GM21825 (cell line): ENCODE results near the gene EFR3B.

Experiments
- ATAC-seq: cut with Tn5 transposase; IDR thresholded peaks from one replicate; pipeline ENCODE4 v1.9.1; 2021; ENCODE audit warnings: mild to moderate bottlenecking, moderate library complexity; ENCODE audit not compliant: unreplicated experiment

The EFR3B gene

DNA sequence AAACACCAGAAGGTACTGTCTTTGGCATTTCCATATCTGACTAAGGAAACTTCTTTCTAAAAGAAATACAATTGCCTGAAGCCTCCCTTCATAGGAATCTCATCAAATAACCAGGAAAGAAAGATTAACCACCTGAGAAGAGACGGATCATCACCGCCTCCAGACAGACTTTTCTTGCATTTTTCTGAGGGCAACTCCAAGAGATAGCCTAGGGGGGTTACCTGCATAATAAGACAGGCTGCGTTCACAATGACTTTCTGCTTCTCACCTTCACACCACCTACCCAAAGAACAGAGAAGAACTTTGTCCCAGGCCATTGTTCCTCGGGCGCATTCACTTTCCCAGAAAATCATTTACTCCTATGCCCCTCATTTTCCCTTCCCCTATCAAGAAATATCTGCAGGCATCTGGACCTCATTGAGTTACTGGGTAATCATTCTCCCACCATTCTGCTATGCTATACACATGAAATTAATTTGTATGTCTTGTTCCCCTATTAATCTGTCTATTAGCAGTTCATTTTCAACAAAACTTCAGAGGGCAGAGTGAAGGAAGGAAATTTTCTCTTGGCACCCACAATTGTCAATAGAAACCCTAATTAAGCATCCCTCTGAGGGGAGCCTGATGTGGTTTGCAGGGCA is 134.8 kb downstream of the EFR3B start:
- ATAC-seq = no peak

DNA sequence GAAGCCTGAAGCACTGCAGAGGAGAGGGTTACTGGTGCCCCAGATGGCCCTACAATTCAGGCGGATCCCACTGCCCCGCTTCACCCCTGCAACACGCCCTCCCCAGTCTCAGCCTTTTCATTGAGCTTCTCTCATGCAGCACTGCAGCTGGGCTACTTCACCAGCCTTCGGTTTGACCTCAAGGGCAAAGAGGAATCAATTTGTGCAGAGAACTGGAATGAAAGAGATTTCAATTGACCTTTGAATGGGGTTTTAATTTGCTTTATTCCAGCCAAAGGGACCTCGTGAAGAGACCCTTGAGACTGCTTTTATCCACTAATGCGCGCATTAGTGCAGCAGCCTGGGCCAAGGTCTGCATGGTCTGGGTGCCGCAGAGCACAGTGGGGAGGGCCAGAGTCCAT is 135.3 kb downstream of the EFR3B start:
- no peak for ATAC-seq

DNA sequence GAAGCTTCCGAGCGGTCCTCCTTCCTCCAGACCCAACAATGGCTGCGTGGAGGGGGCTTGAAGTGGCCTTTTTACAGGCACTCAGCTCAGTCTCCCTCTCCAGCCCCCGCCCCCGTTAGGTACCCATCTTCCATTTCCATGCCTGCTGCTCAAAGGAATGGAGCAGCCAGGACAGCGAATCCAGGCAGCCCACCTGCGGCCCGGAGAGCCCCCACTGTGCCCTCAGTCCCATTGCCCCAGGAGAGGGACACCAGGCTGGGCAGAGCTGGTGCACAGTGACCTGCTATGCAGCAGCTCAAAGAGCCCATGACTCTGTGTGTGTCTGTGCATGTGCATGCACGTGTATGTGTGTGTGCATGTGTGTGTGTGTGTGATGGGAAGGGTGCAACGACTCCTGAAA is 137.1 kb downstream of the EFR3B start:
- no peak for ATAC-seq

DNA sequence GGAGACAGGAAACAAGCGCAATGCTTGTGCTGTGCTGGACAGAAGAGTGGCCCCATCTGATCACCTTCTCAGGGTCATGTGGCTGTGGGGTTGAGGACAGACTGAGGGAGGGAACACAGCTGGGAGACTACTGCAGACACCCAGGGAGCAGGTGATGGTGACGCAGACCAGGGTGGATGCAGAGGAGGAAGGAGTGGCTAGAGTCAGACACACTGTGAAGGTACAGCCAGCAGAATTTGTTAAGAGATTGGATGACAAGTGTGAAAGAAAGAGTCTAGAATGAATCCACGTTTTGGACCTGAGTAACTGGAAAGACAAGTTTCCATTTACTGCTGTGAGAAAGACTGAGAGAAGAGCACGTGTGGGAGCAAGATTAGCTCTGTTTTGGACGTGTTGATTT is 142.4 kb downstream of the EFR3B start:
- no peak for ATAC-seq

DNA sequence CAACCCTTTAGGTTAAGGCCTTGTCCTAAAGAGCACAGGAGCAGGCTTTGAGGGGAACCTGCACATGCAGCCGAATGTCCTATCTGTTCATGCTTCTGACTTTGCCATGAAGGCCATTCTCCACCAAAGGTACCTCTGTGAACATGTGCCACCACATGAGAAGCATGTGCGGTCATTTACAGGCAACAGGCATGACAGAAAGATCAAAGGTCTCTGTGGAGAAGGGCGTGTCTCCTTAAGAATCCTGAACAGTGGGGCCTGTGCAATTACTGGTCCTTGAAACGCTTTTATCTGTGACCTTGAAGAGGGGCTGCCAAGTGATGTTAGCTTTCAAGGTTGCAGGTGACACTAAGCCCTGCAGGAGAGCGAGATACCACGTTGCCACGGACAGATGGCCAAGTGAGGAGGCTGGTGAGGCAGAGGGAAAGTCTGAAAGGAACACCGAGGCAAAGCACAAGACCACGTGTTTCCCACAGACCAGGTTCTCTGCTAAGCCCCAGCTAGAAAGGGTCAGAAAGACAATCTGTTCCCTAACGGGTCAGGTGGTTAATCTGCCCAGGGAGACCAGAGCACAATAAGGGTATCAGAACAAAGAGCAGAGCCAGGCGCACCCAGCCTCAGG is 146.0 kb downstream of the EFR3B start:
- no peak for ATAC-seq

DNA sequence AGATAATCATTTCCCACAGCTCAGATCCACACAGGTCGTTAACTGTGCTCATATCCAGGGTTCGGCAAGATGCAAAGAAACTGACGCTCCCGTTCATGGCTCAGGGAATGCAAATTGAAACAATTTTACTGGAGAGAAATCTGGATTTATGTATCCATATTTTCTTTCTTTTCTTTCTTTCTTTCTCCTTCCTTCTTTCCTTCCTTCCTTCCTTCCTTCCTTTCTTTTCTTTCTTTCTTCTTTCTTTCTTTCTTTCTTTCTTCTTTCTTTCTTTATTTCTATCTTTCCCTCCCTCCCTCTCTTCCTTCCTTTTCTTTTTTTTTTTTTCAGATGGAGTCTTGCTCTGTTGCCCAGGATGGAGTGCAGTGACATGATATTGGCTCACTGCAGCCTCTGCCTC is 146.5 kb downstream of the EFR3B start:
- ATAC-seq = no peak

DNA sequence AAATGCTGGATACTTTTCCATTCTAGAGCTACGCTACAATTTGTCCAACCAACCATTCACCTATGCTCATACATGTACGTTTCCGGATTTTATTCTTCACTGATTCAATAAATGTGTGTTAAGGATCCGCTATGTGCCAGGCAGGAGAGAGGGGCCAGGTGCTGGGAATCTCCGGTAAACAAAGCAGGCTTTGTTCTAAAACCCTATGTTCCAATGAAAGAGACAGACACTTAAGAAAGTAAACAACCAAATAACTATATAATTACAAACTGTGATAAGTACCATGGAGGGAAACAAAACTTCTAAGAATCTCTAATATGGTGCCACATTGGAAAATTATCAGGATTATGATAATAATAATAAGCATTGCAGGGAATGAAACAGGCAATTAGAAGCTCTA is 148.7 kb downstream of the EFR3B start:
- no peak for ATAC-seq

DNA sequence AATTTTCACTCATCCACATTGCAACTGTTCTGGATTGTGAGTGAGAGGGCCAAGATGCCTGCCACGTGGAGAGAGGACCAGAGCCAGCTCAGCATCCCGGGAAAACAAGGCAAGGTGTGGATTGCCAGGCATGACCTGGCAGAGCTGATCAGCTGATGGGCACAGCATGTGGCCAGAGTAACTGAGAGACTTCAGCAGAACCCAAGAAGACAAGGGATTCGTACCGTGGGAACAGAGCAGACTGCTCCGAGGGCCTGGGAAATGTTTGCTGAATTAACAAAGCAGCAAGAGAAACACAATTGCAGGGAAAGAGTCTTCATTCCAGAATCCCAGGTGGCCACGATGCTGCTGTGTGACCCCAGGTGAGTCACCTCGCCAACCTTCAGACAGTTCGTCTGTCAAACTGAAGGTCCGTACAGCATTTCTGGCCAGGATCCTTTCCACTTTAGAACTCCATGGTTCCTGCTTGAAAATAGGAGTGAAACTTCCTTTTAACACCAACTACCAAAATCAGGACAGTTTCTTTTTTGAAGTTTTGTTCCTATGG is 152.8 kb downstream of the EFR3B start:
- ATAC-seq = no peak

DNA sequence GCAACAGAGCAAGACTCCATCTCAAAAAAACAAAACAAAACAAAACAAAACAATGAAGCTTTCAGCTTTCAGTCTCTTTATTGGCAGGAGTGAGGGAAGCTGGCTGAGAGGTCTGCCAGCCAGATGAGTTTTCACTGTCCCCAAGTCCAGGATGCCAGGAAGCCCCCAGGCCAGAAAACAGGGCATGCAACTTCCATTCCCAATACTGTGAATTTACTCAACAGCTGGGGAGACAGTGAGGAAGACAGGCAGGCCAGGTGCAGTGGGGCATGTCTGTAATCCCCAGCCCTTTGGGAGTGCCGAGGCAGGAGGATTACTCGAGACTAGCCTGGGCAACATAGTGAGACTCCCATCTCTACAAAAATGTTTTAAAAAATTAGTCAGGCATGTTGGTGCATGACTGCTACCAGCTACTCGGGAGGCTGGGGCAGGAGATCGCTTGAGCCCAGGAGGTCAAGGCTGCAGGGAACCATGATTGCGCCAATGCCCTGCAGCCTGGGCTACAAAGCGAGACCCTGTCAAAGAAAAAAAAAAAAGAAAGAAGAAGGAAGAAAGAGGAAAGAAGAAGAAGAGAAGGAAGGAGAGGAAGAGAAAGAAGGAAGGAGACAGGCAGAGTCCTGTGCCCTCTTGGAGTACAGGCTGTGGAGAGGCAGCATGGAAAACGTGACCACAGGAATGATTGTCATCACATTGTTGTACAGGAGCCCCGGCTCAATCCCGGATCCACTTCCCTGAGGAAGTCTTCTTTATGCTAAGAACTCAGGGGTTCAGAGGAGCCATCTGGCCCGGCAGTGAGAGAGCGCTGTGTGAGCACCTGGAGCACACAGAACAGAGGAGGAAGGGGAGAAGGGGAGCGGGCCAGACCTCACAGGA is 155.7 kb downstream of the EFR3B start:
- no peak for ATAC-seq

DNA sequence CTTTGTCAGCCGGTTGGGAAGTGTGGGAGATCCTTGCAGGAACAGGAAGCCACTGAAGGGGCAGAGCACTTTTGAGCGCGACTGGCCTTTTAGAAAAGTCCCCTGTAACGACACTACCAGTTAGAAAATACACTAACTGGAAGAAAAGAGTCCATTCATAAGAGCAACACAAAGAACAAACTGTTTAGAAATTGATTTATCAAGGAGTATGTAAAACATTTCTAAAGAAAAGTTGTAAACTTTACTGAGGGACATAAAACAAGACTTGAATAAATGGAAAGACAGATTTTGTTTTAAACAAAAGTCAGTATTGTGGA is 156.3 kb downstream of the EFR3B start:
- ATAC-seq = no peak

DNA sequence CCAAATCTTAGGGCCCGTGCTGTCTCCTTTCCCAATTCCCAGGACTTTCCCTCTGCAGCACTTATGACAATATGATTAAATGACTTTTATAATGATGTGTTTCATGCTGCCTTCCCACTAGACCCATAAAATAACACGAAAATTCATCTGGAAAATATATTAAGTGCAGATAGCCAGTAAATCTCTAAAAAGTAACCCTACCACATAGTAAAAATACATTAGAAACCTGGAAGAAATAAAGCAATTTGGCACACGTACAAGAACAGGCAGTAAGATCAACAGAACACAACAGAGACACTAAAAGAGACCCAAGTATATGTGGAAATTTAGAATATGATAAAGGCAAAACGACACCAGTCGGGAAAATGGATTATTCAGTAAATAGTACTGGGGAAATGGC is 156.7 kb downstream of the EFR3B start:
- ATAC-seq = no peak

DNA sequence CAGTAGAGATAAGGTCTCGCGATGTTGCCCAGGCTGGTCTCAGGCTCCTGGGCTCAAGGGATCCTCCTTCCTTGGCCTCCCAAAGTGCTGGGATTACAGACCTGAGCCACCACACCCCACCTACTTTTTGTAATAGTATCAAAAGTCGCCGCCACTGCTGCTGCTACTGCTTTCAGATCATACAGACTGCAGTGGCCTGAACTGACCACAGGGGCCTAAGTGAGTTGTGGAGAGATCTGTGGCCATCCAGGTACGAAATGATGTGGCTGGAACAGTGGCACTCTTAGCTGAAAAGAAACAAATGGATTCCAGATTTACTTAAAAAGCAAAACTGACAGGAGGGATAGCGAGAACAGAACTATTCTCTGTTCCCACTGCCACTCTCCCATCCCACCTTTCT is 159.4 kb downstream of the EFR3B start:
- no peak for ATAC-seq

DNA sequence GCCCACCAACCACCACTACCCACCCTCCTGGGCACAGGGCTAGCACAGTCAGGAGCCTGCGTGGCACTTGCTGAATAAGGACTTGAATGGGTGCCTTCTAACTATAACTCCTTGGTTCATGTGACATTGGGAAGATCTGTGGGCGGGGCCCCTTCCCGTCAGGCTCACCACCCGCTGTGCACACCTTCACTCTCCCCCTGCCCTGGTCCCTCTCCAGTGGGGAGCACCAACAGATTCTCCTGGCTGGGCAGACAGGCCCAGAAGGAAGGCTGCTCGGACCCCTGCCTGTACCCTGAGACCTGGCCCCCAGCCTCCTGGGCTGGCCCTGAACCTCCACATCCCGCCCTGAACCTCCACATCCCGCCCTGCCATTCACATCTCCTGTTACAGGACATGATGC is 159.9 kb downstream of the EFR3B start:
- ATAC-seq = no peak

DNA sequence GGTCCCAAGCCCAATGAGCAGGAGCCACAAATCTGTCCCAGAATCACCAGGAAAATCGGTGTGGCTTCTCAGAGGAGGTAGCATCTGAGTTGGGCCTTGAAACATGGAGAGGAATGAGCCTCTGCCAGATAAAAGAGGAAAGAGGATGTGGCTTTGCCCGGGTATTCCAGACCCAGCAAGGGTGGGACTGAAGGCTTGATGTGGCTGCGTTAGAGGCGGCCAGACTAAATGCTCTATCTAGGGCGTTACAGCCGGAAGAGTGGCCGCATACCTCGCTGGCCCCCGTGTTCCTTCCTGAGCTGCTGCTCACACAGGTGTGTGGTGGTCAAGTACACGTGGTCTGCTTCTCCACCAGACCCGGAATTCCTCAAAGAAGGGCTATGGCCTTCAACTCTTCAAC is 160.4 kb downstream of the EFR3B start:
- ATAC-seq = no peak

DNA sequence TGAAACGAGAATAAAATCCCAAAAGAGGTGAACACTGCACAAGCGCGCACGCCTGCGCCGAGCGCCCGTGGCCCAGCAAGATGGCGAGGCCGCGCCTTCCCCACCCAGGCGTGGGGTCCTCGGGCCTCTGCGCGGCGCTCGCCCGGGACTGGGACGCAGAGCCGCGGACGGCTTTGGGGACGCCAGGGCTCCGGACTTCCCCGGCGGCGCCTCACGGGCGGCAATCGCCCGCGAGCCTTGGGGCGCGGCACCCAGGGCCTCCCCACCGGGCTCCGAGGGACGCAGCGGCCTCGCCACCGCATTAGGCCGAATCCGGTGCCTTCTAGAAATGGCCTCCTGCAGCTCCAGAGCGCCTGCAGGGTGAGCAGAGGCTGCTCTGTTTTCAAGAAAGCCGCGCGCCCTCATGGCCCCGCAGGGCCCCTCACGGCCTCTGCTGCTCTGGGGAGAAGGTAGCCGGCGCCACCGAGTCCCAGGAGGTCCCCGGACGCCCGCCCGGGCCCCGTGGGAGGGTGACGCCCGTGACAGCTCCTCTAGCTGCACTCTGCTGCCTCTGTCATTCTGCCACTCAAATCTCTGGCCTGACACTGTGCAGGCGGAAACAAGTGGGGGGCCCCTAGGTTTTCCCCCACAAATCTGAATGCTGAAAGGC is 162.4 kb downstream of the EFR3B start:
- no peak for ATAC-seq

DNA sequence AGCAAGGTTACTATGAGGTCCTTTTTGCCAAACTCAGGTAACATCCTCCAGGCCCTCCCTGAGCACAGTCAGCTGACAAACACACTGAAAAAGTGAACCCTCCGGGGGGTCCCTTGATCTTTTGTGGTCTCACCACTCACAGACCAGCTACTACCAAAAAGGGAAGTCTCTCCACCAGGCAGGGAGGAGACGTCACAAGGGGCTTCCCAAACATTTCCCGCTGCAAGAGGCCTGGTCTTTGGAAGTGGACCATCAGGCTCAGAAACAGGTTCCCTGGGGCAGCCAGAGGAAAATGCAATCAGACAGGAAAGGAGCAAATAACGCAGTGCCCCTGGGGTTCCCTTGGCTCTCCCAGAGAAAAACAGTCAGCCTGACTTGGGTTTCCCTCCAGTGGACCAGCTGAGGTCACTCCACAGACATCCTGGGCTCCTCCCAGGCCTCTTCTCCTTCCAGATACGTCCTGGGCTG is 165.2 kb downstream of the EFR3B start:
- ATAC-seq = no peak
